HG02840 (cell line): ENCODE measurements around the gene KBTBD7.

ENCODE experiments used
- ATAC-seq: cut with Tn5 transposase; IDR thresholded peaks from one replicate; pipeline ENCODE4 v1.9.1; 2021; ENCODE audit warnings: mild to moderate bottlenecking, moderate library complexity, moderate number of reproducible peaks; ENCODE audit not compliant: unreplicated experiment, low FRiP score

The KBTBD7 gene

GRCh38 chr13:41193919-41194824 is at the start of gene KBTBD7:
Gene KBTBD7 (minus strand): TSS chr13:41194569. CDS start chr13:41194257, 312 bp downstream.
- peak; percentile 93 for ATAC-seq

GRCh38 chr13:41241626-41242025 is 47.3 kb upstream of the KBTBD7 start:
- ATAC-seq, result no peak

- no peak for ATAC-seq
Measured at GRCh38 chr13:41236369-41236768, 42.0 kb upstream of the KBTBD7 start.

- no peak for ATAC-seq
Measured at GRCh38 chr13:41232578-41233480, 38.5 kb upstream of the KBTBD7 start.

GRCh38 chr13:41231786-41232185 is 37.4 kb upstream of the KBTBD7 start:
- no peak for ATAC-seq

- no peak for ATAC-seq
Measured at GRCh38 chr13:41231025-41231677, 36.8 kb upstream of the KBTBD7 start.

GRCh38 chr13:41229356-41229755 is 35.0 kb upstream of the KBTBD7 start:
- ATAC-seq, result no peak

GRCh38 chr13:41224113-41225110 is 30.0 kb upstream of the KBTBD7 start:
- ATAC-seq, result no peak

- no peak for ATAC-seq
Measured at GRCh38 chr13:41222259-41222852, 28.0 kb upstream of the KBTBD7 start.

- ATAC-seq, result no peak
Measured at GRCh38 chr13:41220401-41220800, 26.0 kb upstream of the KBTBD7 start.

- ATAC-seq, result no peak
Measured at GRCh38 chr13:41216160-41216559, 21.8 kb upstream of the KBTBD7 start.

GRCh38 chr13:41213919-41214318 is 19.6 kb upstream of the KBTBD7 start:
- ATAC-seq, result no peak

GRCh38 chr13:41213316-41213715 is 18.9 kb upstream of the KBTBD7 start:
- no peak for ATAC-seq

GRCh38 chr13:41212881-41213280 is 18.5 kb upstream of the KBTBD7 start:
- ATAC-seq, result no peak

- no peak for ATAC-seq
Measured at GRCh38 chr13:41211062-41211461, 16.7 kb upstream of the KBTBD7 start.

- ATAC-seq, result no peak
Measured at GRCh38 chr13:41206467-41206866, 12.1 kb upstream of the KBTBD7 start.

- no peak for ATAC-seq
Measured at GRCh38 chr13:41203810-41204209, 9.4 kb upstream of the KBTBD7 start.

- ATAC-seq, result no peak
Measured at GRCh38 chr13:41200126-41200525, 5.8 kb upstream of the KBTBD7 start.

- ATAC-seq, result peak; percentile 65
Measured at GRCh38 chr13:41199526-41199925, 5.2 kb upstream of the KBTBD7 start.
